NCI-H226 (cell line): ENCODE data around the gene PER2.
"Not testable (repeated sequence)": the region's sequence is repeated elsewhere in the genome, so short reads cannot be mapped to it uniquely, and the experiment has no call there.

Experiments used
- DNase-seq: peaks from one replicate; pipeline ENCODE4 v3.0.0-alpha.2; 2015

PER2 gene

DNA sequence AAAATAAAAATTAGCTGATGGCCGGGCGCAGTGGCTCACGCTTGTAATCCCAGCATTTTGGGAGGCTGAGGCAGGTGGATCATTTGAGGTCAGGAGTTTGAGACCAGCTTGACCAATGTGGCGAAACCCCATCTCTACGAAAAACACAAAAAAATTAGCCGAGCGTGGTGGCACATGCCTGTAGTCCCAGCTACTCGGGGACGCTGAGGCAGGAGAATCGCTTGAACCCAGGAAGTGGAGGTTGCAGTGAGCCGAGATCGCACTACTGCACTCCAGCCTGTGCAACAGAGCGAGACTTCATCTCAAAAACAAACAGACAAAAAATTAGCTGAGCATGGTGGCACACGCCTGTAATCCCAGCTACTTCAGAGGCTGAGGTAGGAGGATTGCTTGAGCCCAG, 22.3 kb upstream of the PER2 start:
- not testable (repeated sequence) for DNase-seq

DNA sequence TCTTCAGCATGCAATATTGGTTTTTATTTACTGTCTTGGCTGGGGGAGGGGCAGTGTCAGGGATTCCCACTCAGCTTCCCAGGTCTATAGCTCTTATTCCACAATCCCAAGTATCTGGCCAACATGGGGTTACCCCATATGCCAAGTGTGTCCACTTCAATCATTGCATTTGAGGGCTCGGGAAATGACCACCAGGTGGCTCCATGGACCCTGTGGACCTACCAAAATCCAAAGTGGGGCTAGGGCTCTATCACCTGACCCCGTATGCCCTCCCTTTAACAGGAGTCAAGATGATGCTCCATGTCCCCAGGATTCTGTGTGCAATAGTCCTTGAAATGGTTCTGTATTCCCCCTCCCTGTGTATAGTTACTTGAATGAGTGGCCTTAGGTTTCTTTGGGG, 19.8 kb upstream of the PER2 start:
- no peak for DNase-seq

DNA sequence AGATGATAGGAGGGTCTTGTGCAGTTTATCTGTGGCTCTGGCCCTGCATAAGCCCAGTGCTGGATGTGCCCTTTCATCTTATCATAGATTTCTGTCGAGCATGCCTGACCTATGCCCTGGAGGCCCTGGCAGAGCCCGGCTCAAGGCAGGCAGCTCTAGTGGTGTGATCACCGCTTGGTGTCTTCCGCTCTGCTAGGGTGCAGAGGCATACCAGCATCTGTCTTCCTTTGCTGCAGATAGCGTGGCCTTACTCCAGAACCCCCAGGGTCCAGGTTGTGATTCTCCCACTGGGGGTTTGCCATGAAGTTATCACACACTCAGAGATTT, 18.2 kb upstream of the PER2 start:
- DNase-seq = no peak

DNA sequence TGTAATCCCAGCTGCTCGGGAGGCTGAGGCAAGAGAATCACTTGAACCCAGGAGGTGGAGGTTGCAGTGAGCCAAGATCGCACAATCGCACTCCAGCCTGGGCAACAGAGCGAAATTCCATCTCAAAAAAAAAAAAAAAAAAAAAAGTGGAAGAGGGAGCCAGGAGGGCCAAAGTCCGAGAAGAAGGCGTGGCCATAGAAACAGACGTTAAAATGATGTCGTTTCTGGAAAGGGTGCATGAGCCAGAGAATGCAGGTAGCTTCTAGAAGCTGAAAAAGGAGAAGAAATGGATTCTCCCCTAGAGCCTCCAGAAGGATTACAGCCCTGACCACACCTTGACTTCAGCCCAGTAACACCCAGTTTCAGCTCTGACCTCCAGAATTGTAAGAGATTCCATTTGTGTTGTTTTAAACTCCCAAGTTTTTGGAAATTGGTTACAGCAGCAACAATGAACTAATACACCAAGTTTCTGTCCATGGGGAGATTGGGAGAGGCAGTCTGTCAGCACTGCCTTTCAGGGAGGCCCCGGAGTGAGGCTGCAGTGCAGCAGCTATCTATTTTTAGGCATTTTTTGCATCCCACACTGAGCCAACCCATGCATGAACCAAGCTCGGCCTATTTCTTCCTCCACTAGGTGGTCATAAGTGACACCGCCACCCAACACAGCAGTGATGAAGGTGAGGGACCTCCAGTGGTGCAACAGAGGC, 17.7 kb upstream of the PER2 start:
- DNase-seq = no peak

DNA sequence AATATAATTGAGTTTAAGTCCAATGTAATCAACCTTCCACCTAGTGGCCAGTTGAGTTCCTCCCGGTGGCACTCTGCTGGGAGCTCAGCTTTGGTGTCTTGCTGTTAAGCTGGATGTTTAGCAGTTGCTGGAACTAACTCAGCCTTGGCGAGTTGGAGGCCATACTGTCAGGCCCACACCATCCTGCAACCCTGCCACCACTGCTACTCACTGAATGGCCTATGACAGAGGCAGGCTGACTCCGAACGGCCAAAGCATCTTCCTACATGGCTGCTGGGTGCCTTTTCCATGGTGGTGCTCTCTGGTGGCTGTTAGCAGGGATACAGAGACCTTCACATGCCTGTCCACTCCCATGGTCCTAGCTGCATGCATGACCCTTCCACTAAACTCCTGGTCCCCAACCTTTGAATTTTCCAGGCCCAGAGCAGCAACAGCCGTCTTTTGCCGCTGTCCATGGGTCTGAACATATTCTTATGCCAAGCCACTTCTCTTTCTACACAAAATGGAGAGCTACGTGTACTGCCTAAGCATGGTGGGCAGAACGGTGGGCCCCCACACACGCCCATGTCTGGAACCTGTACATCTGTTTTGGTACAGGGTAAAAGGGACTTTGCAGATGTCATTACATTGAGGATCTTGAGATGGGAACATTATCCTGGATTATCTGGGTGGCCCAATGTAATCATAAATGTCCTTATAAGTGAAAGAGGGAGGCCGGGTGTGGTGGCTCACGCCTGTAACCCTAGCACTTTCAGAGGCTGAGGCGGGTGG, 16.9 kb upstream of the PER2 start:
- no peak for DNase-seq

DNA sequence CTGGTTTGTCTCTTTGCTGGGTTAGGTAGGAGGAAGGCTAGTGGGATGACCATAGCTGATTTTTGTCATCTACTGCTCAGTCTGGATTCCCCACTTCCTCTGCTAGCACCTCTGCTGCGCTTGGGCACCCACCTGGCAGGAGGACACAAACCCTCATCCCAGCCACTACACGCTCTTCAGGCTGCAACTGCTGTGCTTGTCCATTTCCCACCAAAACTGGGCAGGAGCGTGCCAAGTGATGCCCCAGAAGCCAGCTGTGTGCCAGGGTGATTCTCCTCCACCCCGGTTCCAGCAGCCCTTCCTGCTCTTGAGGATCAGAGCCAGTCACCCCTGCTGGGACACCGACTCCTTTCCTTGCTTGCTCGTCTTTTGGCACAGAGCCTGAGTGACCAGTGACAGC, 15.7 kb upstream of the PER2 start:
- DNase-seq = no peak

DNA sequence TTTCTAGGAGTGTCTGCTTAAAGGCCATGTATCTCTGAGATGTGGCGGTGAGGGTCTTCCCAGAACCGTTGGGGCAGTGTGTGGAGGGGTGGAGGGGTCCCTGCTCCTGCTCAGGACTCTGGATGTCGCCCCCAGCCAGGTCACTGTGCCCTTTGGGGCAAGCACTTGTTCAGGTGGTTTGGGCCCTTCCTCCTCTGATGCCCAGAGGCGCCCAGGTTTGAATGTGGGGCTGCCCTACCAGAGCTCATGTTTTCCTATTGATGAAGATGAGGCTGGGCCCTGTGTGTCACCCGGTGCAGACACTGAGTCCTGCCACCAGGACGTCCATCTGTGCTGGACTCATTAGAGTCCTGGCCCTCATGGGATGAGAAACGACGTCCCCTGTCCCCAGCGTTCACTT, 14.3 kb upstream of the PER2 start:
- no peak for DNase-seq

DNA sequence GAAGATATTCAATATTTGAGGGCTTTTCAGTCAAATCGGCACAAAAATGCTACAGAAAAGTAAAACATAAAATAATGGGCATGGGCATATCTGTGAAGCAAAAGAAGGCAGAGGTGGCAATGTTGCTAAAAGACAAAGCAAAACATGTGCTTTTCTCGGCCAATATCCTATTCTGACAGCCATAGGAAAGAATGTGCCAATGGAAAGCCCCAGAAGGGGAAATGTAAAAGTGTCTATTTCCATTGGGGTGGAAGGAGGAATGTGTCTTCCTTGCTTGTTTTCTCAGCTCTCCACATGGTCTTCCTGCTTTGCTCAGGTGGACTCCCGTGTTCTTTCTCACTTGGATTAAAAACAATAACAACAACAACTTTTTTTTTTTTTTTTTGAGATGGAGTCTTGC, 13.7 kb upstream of the PER2 start:
- DNase-seq = no peak

DNA sequence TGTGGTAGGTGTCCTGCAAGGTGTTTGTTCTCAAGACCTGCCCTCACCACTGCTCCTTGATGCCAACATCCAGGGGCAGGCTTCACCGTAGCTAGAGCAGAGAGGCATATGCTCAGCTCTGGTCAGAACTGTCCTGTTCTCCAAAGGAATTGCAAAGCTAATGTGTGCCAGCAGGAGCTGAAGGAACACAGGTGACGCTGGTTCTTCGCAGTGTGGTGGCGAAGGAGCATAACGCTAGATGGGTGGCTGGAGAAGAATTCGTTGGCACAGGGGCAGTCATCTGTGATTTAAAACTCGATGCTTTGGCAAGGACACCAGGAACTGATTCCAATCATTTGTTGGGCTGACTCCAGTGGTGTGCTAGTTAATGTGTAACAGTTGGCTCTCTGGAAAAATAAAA, 11.4 kb upstream of the PER2 start:
- no peak for DNase-seq

DNA sequence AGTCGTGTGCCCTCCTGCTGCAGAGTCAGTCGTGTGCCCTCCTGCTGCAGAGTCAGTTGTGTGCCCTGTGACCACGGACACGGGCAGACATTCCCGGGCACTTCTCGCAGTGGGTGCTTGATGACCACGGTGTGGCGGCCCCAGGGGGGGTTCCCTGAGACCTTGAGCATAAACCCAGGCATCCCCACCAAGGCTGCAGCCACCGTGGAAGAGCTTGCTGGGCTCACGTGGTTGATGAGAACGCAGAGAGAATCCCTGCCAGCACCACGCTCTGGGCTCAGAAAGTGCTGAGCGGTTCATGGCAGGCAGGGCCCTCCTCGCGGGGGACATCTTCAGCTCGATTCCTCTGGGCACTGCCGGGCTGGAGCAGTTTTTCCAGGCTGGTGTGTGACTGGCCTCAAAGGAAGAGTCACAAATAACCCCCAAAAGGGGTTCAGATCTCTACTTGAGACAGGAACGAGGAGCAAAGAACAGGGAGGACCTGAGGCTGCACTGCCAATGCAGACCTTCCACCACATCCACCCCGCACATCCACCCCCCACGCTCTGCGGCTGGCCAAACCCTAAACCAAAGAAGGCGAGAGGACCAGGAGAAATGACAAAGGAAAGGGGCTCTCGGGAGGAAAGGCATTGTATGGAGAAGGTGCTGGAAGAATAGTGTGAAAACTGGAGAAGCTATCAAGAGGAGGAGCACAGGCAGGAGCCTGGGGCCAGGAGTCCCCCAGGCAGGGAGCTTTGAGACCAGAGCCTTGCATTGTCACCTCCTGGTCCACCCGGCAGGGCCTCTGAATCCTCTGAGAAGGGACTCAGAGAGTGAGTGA, 8.4 kb upstream of the PER2 start:
- no peak for DNase-seq

DNA sequence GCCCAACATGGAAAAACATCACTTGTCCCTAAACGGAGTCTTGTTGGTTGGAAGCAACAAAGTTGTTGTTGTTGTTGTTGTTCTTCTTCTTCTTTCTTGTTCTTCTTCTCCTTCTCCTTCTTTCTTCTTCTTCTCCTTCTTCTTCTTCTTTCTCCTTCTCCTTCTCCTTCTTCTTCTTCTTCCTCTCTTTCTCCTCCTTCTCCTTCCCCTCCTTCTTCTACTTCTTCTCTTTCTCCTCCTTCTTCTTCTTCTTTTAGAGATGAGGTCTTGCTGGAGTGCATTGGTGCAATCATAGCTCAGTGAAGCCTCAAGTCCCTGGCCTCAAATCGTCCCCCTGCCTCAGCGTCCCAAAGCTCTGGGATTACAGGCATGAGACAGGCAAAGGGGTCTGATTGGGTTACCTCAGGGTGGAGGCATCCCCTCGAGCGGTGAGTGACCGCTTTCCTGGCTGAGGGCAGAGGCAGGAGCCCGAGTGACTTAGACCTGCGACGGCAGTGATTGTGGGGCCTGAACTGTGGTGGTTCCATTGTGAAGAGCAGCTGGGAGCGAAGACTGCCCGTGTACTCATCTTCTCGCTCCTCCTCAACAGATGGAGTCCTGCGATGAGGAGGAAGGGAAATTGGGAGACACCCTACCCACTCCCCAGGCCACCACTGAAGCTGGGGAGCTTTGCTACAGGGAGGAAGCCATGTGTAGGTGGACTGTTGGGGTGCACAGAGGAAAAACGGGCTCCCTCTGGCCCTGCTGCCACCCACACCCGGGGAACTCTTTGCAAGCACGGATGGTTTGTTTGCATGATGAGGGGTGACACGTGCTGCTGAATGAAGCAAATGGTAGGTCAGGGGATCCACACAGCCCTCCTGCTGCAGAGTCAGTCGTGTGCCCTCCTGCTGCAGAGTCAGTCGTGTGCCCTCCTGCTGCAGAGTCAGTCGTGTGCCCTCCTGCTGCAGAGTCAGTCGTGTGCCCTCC, 7.0 kb upstream of the PER2 start:
- DNase-seq = no peak

DNA sequence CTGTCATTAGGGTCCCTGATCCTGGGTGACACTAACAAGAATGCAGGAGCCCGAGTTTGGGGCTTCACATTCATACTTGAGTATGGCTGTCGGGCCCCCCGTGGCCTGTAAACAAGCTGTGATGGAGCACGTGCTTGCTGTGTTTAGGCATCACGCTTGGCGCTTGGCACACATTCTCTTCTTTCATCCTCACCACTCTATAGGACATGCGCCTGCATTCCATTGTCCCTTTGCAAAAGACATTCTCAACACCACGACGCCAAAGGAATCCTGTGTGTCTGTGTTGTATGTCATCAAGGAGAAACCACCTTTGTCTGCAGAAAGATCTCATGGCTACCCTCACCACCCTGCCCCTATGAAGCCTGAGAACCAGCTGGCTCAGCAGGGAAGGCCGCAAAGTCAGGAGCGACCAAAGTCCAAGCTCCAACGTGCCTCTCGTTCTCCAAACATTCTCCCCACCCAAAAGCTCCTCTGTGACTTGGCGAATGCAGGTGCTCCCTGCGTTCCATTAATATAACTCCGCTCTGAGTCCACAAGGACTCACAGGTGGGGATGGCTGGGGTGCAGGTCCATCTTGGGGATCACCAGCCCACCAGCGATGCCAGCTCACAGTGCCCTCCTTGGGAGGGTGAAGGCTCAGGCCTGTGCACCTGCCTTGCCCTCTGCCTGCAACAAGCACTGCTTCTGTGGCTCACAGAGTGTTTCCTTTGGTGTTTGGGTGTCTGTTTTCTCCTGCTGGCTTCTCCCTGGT, 6.2 kb upstream of the PER2 start:
- no peak for DNase-seq

DNA sequence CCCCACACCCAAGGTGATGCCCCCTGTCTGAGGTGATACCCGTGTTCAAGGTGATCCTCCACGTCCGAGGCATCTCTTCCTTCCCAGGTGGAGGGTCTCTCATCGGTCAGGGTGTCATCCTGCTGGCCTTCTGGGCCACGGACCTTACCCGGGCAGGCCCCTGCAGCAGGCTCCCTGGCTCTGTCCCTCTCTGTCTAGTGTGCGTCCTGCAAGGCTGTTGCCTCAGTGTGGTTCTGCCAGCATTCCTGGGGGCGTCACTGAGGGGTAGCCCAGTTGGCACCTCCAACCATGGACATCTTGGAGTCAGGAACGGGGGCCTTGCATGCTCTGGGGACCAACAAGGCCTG, 5.6 kb upstream of the PER2 start:
- no peak for DNase-seq

DNA sequence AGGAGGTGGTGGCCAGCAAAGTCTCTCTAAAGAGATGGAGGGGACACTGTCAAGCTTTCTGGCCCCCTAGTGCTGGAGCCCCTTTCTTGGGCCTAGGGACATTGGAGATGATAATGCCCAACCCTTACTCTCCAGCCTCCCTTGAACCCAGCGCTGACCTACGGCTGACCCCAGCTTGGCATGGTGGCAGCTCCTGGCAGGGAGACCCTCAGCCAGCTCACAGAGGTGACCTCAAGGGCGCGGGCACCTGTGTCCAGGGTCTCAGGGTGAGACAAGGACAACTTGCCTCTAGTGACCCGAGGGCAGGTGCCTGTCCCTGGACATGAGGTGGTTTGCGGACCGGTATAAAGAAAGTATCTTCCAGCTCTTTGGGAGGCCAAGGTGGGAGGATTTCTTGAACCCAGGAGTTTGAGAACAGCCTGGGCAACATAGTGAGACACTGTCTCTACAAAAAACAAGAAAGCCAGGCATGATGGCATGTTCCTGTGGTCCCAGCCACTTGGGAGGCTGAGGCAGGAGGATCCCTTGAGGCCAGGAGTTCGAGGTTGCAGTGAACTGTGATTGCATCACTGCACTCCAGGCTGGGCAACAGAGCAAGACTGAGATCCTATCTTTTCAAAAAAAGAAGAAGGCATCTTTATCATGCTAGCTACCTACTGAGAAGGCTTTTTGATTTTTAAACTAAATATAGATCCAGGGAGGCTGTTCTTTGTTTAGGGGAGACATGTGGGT, 3.3 kb upstream of the PER2 start:
- no peak for DNase-seq

DNA sequence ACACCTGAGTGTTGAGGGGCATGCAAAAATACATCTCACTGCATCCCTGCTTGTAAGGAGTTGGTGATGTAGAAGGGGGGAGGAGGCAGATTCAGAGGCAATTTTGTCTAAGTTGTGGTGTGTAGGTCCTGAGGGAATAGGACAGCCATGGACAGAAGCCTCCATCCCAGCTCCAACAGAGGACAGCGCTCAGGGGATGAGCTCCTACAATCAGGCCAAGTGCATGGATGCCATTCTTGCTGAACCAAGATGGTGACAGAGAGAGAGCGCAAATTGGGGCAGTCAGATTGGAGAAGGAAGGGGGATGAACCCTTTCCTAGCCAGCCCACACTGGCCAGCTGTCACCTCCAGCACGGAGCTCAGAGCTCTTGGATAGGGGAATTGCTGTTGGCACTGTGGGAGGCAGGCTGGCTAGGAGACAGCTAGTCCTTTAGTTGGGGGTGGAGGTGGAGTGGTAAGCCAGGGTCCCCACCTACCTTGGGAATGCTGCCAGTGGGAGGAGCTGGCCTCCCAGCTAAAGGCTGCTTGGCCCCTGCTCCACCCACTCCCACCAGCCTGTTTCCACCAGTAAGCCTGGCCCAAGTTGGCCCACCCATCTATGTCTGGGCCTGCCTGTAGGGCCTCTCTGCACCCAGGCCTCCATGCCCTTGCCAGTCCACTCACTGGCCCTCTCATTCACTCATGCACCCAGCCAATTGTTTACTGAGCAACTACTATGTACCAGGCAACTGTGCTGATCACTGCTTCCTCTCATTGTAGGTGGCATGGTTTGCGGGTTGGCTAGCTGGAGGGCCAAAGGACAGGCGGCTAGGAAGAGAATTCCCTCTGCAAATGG, 2.5 kb upstream of the PER2 start:
- no peak for DNase-seq

DNA sequence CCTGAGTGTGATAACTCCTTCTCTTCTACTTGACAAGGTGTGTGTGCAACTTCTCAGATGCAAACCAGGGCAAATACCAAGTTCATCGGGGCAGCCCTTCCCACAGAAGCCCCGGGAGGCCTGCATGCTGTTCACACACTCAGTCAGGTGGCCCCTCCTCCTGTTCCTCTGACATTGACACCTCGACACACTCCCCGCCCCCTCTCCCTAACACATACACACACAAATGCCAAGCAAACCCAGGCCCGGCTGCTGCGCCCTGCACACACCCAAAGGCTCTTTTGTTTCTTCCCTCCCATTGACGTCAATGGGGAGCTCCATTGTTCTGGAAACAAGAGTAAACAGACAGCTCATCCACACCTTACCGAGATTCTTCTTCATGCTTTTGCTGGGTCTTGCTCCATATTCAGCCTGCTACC, 1.7 kb upstream of the PER2 start:
- no peak for DNase-seq

DNA sequence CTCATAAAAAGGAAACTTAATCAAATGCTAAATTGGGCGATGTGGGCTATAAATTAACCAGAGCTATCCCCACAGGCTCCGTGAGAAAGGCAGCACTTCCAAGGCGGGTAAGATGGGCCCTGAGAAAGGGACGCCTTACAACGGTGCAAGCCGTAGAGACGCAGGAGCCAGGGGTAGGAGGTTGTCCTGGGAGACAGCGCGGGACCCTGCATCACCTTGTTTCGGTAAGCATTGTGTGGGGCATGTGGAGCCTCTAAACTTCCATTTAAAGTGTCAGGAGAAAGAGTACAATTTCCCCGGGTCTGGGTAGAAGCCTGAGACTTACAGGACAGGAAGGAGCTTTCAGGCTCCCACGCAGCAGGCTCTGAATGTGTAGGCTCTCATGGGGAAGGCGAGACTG, 1.2 kb upstream of the PER2 start:
- no peak for DNase-seq

DNA sequence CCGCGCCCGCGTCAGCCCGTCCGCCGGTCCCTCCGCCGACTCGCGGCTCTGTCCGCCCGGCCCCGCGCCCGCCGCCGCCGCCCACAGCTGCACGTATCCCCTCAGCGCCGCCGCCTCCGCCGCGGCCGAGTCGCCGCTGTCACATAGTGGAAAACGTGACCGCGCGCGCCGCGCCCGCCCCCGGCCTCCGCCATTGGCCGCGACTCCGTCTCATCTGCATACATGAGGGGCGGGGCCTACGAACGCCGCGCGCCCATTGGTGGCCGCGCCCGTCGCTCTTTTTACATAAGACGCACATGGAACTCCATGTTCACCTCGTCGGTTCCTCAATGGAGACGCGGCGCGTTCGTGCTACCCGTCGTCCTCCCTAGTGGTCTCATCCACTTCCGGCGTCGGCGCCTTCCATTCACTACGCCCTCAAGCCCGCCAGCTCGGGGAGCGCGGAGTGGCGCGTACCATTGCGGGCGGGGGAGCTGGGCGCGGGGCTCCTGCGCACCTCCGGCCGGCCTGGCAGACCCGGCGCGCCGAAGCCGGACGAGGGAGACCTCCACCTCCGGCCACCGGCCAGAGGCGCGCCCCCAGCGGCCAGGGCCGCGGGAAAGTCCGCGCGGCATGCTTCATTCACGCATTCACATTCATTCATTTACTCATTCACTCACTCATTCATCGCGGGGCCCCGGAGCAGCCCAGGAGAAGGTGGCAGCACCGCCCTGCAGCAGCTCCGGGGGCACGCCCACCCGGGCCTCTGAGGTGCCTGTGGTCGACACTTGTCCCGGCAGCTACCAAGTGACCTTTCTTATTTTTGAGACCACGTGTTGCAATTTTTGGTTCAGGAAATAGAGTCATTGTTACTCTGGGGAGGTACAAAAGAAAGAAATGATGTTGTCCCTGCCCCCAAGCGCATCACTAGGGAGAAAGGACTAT, 502 bp upstream of the PER2 start:
- DNase-seq = peak; percentile 97

DNA sequence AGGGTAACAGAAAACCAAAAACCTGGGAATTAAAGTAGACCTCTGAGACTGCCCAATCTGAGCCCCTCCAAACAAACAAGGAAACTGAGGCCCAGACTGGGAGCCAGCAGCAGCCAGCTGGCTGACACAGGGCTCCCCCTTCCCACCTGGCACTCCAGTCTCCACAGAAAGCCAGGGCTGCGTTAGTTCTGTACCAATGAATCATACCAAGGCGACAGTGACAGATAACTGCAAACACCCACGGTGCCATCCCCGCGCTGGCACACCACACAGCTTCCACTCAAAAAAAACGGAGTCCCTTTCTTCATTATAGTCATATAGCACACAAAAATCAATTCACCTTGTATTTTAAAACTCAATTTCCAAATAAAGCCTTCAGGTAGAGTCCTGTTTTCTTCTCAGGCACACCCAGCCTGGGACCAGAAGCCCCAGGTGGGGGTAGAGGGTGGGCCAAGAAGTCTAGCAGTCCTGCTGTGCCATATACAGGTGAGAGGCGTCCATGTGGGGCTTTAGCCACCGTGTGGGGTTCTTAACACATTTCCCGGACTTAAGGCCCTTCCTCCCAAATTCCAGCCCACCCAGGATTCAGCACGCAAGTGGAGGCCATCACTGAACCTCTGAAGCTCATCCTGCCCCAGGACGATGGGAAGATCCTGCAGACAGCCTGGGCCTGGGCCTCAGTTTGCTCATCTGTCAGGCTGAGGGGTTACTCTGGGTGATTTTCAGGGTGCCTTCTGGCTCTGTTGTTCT, 1.2 kb downstream of the PER2 start:
- no peak for DNase-seq
